DND-41 (cell line): ENCODE measurements around the gene HOXD12.

ENCODE experiments used
- ATAC-seq: fragments of 200-7000 bp; cut with Tn5 transposase; 3 replicates; pipeline ENCODE4 v1.9.1; 2021; ENCODE audit warnings: low read depth; ENCODE audit not compliant: insufficient read depth
- DNase-seq: peaks from one replicate; pipeline ENCODE4 v3.0.0-alpha.2; 2020
- H2AFZ ChIP-seq: 2 replicates; pipeline ENCODE4 v1.6.0; 2012; ENCODE audit warnings: low read depth, low read length
- H3K27ac ChIP-seq: 2 replicates; pipeline ENCODE4 v1.5.1; 2012; ENCODE audit warnings: low read length, inconsistent platforms
- H3K27me3 ChIP-seq: fragments of 200-600 bp; sonication (generic); 2 replicates; pipeline ENCODE4 v1.6.0; 2012; ENCODE audit warnings: low read length, mild to moderate bottlenecking, inconsistent platforms; ENCODE audit not compliant: insufficient read depth, poor library complexity
- H3K36me3 ChIP-seq: 2 replicates; pipeline ENCODE4 v1.5.1; 2012; ENCODE audit warnings: low read length, inconsistent platforms; ENCODE audit not compliant: insufficient read depth
- H3K4me1 ChIP-seq: 2 replicates; pipeline ENCODE4 v1.5.1; 2012; ENCODE audit warnings: mild to moderate bottlenecking, low read length; ENCODE audit not compliant: insufficient read depth
- H3K4me2 ChIP-seq: 2 replicates; pipeline ENCODE4 v1.6.0; 2012; ENCODE audit warnings: mild to moderate bottlenecking, moderate library complexity, low read length, inconsistent platforms; ENCODE audit not compliant: insufficient read depth
- H3K4me3 ChIP-seq, 2 experiments: fragments of 200-600 bp in 1 of 2; shearing (Covaris generic) in 1 of 2; 2 replicates each; pipeline ENCODE4 v1.5.1; 2012 to 2016; ENCODE audit warnings: inconsistent platforms in 2 of 2, low read length in 2 of 2, mild to moderate bottlenecking in 2 of 2, low read depth in 1 of 2, moderate library complexity in 1 of 2
- H3K79me2 ChIP-seq: 2 replicates; pipeline ENCODE4 v1.6.0; 2012; ENCODE audit warnings: low read length, inconsistent platforms; ENCODE audit not compliant: insufficient read depth
- H3K9ac ChIP-seq: 2 replicates; pipeline ENCODE4 v1.6.0; 2012; ENCODE audit warnings: low read depth, mild to moderate bottlenecking, inconsistent platforms, low read length, moderate library complexity
- H3K9me3 ChIP-seq: 2 replicates; pipeline ENCODE4 v1.5.1; 2012; ENCODE audit warnings: low read length, moderate library complexity, mild to moderate bottlenecking, inconsistent platforms; ENCODE audit not compliant: insufficient read depth, severe bottlenecking
- H4K20me1 ChIP-seq: 2 replicates; pipeline ENCODE4 v1.6.0; 2012; ENCODE audit warnings: low read length; ENCODE audit not compliant: insufficient read depth
- CTCF ChIP-seq: IDR thresholded peaks from 2 replicates; pipeline ENCODE4 v1.5.1; 2012; ENCODE audit warnings: borderline replicate concordance, low read length, moderate library complexity, mild to moderate bottlenecking; ENCODE audit not compliant: poor library complexity, severe bottlenecking; ENCODE audit errors: extremely low read depth
- EZH2 ChIP-seq: IDR thresholded peaks from 3 replicates; pipeline ENCODE4 v1.6.1; 2012; ENCODE audit warnings: borderline replicate concordance, low read depth, mild to moderate bottlenecking, moderate library complexity, low read length, inconsistent platforms; ENCODE audit not compliant: severe bottlenecking

The HOXD12 gene

GRCh38 chr2:176099728-176100546, at the start of gene HOXD12:
Gene HOXD12, plus strand, starts transcription at chr2:176099795. Its CDS starts 7 bp downstream, at chr2:176099802.
- DNase-seq (no peak), ATAC-seq (no peak)
- no peak within 1 kb of the TSS for H3K4me3 ChIP-seq
- H2AFZ ChIP-seq: no peak within 1 kb of the TSS
- no peaks in the 10 kb centered on the region for H3K36me3 ChIP-seq
- no peak within 1 kb of the TSS for H3K27ac ChIP-seq
- no peaks in the 10 kb centered on the region for H3K9me3 ChIP-seq
- H3K4me2 ChIP-seq: no peak within 1 kb of the TSS
- H3K79me2 ChIP-seq: peaks cover 7% of the 10 kb centered on the region
- no peaks in the 10 kb centered on the region for H3K27me3 ChIP-seq
- no peaks in the 10 kb centered on the region for H4K20me1 ChIP-seq
- H3K4me1 ChIP-seq: peaks cover 25% of the 10 kb centered on the region
- H3K9ac ChIP-seq: no peak within 1 kb of the TSS
- TF ChIP-seq CTCF: no peak
- no peak for TF ChIP-seq EZH2

- Histone ChIP-seq H2AFZ (no peak overlapping the region), H4K20me1 (no peaks in the 10 kb centered on the region), H3K9me3 (no peaks in the 10 kb centered on the region), H3K27ac (no peak overlapping the region), H3K79me2 (no peaks in the 10 kb centered on the region), H3K36me3 (no peaks in the 10 kb centered on the region), H3K4me3 (no peak overlapping the region), H3K4me2 (no peak overlapping the region), H3K27me3 (peaks cover 4% of the 10 kb centered on the region), H3K9ac (no peak overlapping the region), H3K4me1 (no peaks in the 10 kb centered on the region)
- DNase-seq (no peak), ATAC-seq (no peak)
- TF ChIP-seq CTCF (no peak), EZH2 (no peak)
Measured at GRCh38 chr2:176056406-176056805, 43.2 kb upstream of the HOXD12 start.

DNA sequence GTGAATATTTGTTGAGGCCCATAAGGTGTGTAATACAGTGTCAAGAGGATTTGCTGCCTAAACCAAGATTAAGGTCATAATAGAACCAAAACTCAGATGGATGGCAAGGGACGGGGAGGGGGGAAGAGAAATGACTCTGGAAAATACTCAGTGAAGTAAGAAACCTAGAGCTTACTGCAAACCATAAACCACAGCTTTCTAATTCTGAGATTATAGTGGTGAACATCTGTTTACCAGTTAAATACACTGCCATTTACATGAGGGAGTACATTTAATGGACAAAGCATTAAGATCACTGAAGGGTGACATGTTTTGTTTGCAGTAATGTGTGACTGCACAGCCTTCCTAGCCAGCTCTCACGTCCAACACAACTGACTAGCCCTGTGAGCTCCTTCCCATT, 35.6 kb upstream of the HOXD12 start:
- no peaks in the 10 kb centered on the region for H3K79me2 ChIP-seq
- peaks cover 13% of the 10 kb centered on the region for H3K27me3 ChIP-seq
- no peaks in the 10 kb centered on the region for H4K20me1 ChIP-seq
- no peak overlapping the region for H3K27ac ChIP-seq
- no peak overlapping the region for H3K4me2 ChIP-seq
- H3K4me3 ChIP-seq: no peak overlapping the region
- no peak; the same call in 2 of the 3 replicates for ATAC-seq
- no peak overlapping the region for H3K9ac ChIP-seq
- TF ChIP-seq EZH2: no peak
- no peak for TF ChIP-seq CTCF
- H3K9me3 ChIP-seq: no peaks in the 10 kb centered on the region
- no peak for DNase-seq
- no peaks in the 10 kb centered on the region for H3K36me3 ChIP-seq
- no peak overlapping the region for H2AFZ ChIP-seq
- H3K4me1 ChIP-seq: no peaks in the 10 kb centered on the region
